WI38 (cell line): ENCODE results near the gene C19orf53.

Experiments
- H3K4me3 ChIP-seq: 2 replicates; pipeline ENCODE4 v1.5.1; 2011; ENCODE audit warnings: low read depth, mild to moderate bottlenecking, control low read depth, low read length
- TF ChIP-seq, protein P1 (sequence below): IDR thresholded peaks from 2 replicates; pipeline ENCODE4 v1.5.1; 2012; ENCODE audit warnings: low read depth, mild to moderate bottlenecking, control low read depth, low read length

C19orf53 gene

GRCh38 chr19:13808856-13809255, 34.6 kb downstream of the C19orf53 start:
- no peak overlapping the region for H3K4me3 ChIP-seq
- TF ChIP-seq, protein P1, sequence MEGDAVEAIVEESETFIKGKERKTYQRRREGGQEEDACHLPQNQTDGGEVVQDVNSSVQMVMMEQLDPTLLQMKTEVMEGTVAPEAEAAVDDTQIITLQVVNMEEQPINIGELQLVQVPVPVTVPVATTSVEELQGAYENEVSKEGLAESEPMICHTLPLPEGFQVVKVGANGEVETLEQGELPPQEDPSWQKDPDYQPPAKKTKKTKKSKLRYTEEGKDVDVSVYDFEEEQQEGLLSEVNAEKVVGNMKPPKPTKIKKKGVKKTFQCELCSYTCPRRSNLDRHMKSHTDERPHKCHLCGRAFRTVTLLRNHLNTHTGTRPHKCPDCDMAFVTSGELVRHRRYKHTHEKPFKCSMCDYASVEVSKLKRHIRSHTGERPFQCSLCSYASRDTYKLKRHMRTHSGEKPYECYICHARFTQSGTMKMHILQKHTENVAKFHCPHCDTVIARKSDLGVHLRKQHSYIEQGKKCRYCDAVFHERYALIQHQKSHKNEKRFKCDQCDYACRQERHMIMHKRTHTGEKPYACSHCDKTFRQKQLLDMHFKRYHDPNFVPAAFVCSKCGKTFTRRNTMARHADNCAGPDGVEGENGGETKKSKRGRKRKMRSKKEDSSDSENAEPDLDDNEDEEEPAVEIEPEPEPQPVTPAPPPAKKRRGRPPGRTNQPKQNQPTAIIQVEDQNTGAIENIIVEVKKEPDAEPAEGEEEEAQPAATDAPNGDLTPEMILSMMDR = no peak

GRCh38 chr19:13812544-13812943, 38.3 kb downstream of the C19orf53 start:
- H3K4me3 ChIP-seq = no peak overlapping the region
- TF ChIP-seq, protein P1 = no peak

GRCh38 chr19:13813147-13813546, 38.9 kb downstream of the C19orf53 start:
- TF ChIP-seq, protein P1 = no peak

DNA sequence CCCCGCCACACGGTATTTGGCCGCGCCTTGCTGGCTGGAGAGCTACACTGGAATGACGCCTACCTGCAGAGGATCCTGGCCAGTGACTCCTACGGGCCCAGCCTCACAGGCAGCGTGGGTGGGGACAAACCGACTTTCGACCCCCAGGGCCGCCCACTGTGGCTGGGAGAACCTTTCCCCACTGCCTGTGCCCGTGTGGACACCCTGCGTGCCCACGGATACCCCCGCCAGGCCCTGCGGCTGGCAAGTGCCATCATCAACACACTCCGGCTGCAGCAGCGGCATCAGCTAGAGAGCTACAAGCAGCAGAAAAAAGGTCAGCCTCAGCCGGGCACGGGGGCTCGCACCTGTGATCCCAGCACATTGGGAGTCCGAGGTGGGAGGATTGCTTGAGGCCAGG, 40.3 kb downstream of the C19orf53 start:
- no peak overlapping the region for H3K4me3 ChIP-seq
- TF ChIP-seq, protein P1 = no peak

More at GRCh38 chr19:13813147-13813546, 38.9 kb downstream of the C19orf53 start:
- H3K4me3 ChIP-seq = no peak overlapping the region

DNA sequence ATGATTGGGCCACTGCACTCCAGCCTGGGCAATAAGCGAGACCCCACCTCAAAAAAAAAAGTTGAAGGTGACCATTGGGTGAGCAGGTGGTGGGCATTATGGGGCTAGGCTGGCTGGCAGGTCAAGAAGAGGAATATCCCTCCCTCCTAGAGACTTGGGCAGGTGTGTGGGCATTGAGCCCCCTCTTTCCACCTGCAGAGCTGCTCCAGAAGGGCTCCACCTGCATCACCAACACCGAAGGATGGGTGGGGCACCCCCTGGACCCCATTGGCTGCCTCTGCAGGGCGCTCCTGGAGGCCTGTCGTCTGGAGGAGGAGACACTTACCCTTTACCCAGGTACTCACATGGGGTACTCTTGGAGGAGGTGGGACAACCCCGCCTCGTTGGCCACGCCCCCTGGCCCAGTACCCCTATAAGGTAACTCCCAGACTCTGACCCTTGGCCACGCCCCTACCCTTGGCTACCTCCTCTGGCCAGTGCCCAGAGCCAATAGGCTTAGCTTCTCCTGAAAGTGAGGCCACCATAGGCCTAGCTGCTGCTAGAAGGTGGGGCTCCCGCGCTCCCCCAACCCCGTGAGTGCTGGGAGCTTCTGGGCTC, 42.9 kb downstream of the C19orf53 start:
- no peak overlapping the region for H3K4me3 ChIP-seq

GRCh38 chr19:13817615-13818371, 43.5 kb downstream of the C19orf53 start:
- no peak overlapping the region for H3K4me3 ChIP-seq
- TF ChIP-seq, protein P1 = no peak

More for the DNA sequence above, 42.9 kb downstream of the C19orf53 start:
- TF ChIP-seq, protein P1 = no peak

DNA sequence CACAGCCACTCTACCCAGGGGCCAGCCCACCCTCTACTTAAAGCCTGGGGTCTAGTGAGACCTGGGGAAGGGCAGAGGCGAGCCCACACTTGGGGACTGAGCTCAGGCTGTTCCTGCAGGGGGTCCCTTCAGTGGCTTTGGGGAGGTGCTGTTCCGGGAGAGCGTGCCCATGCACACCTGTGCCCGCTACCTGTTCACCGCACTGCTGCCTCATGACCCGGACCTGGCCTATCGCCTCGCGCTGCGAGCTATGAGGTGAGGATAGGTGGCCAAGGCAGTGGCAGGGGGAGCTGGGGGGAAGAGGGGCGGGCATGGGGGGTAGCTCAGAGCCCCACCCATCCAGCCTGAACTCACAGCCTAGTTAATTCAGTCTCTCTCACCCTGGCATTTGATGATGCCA, 45.0 kb downstream of the C19orf53 start:
- TF ChIP-seq, protein P1 = no peak
- no peak overlapping the region for H3K4me3 ChIP-seq
